SU-DHL-6 (cell line): ENCODE measurements around the gene VAT1L.

Source experiments
- EZH2phosphoT487 ChIP-seq: fragments of 200-600 bp; sonication (generic), shearing (Covaris generic); conservative IDR thresholded peaks from 2 replicates; pipeline ENCODE4 v1.6.1; 2018; ENCODE audit warnings: mild to moderate bottlenecking, antibody characterized with exemption, low read length, moderate library complexity, mixed read lengths
- TF ChIP-seq, protein P1 (sequence below): fragments of 200-600 bp; sonication (generic); IDR thresholded peaks from one replicate; pipeline ENCODE4 v1.5.1; 2017; ENCODE audit warnings: antibody characterized with exemption, mild to moderate bottlenecking, low read length, moderate library complexity; ENCODE audit not compliant: insufficient read depth, poor library complexity, severe bottlenecking

DNA sequence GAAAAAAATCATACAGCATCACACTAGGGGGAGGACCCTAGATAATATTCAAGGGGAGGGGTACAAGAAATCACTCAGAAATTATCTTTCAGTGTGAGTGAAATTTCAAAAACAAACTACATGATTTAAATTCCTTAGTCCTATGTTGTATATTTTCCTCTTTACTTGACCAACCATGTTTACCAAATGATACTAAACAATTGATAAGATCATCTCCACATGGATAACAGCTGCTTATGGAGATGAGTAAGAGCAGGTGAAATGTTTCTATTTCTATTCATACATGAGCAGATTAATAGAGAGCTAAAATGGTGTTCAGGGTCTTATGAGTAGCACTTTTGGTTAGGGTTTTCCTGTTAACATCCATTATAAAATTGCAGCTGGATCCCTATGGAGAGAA, 7.3 kb upstream of the VAT1L start:
- TF ChIP-seq, protein P1, sequence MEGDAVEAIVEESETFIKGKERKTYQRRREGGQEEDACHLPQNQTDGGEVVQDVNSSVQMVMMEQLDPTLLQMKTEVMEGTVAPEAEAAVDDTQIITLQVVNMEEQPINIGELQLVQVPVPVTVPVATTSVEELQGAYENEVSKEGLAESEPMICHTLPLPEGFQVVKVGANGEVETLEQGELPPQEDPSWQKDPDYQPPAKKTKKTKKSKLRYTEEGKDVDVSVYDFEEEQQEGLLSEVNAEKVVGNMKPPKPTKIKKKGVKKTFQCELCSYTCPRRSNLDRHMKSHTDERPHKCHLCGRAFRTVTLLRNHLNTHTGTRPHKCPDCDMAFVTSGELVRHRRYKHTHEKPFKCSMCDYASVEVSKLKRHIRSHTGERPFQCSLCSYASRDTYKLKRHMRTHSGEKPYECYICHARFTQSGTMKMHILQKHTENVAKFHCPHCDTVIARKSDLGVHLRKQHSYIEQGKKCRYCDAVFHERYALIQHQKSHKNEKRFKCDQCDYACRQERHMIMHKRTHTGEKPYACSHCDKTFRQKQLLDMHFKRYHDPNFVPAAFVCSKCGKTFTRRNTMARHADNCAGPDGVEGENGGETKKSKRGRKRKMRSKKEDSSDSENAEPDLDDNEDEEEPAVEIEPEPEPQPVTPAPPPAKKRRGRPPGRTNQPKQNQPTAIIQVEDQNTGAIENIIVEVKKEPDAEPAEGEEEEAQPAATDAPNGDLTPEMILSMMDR, result no peak
- TF ChIP-seq EZH2phosphoT487, result no peak
